Esophagus muscularis mucosa (tissue), 4 donors: ENCODE measurements around the gene DCDC2C. TPM values are rescaled to one million over a fixed set of nuclear protein-coding genes. Genes with fewer than 3 reads are reported as not detected.

Experiments used
- DNase-seq: peaks from one replicate; pipeline ENCODE4 v3.0.0-alpha.2; 2017; ENCODE audit errors: extremely low spot score
- H3K27ac ChIP-seq, 4 donors: fragments of 200-600 bp; sonication (generic); replicated peaks in 1 of 4; 1 replicate in 3 of 4; 2 replicates in 1 of 4; pipeline ENCODE4 v1.5.1; 2016 to 2019; ENCODE audit warnings: mild to moderate bottlenecking in 1 of 4
- H3K27me3 ChIP-seq, 4 donors: fragments of 200-600 bp; sonication (generic); one replicate each; pipeline versions ENCODE4 v1.5.1 to v1.6.0; 2016 to 2019
- H3K36me3 ChIP-seq, 4 donors: fragments of 200-600 bp; sonication (generic); one replicate each; pipeline ENCODE4 v1.5.1; 2016 to 2019
- H3K4me1 ChIP-seq, 4 donors: fragments of 200-600 bp; sonication (generic); one replicate each; pipeline ENCODE4 v1.5.1; 2016 to 2019
- H3K4me3 ChIP-seq, 4 donors: fragments of 200-600 bp; sonication (generic); 1 replicate in 2 of 4; 2 replicates in 2 of 4; pipeline ENCODE4 v1.5.1; 2016 to 2019; ENCODE audit warnings: mild to moderate bottlenecking in 4 of 4, moderate library complexity in 1 of 4
- H3K9me3 ChIP-seq, 4 donors: fragments of 200-600 bp; sonication (generic); 1 replicate in 3 of 4; 2 replicates in 1 of 4; pipeline ENCODE4 v1.5.1; 2016 to 2019
- EP300 ChIP-seq: sonication (generic); formaldehyde crosslinking; IDR thresholded peaks from one replicate; pipeline ENCODE4 v1.6.1; 2017; ENCODE audit warnings: antibody characterized with exemption
- POLR2A ChIP-seq: fragments of 450-650 bp; IDR thresholded peaks from one replicate; pipeline ENCODE4 v1.6.1; 2017; ENCODE audit warnings: antibody characterized with exemption, moderate library complexity, mild to moderate bottlenecking, low read depth
- POLR2AphosphoS5 ChIP-seq, 2 donors: sonication (generic); formaldehyde crosslinking; IDR thresholded peaks; one replicate each; pipeline ENCODE4 v1.6.1; 2017; ENCODE audit warnings: antibody characterized with exemption in 2 of 2
- WGBS: methylation state at CpG from one replicate; pipeline ENCODE4 v1.1.5; 2018; 5-methylcytosine and 5-hydroxymethylcytosine counted together
- intact Hi-C: fragments of 100-400 bp; cut with DNase I; formaldehyde crosslinking; loops from one replicate; pipeline ENCODE4 v1.15.1; 2023
- total RNA-seq, 4 donors: library from RNA; depleted of rRNA; stranded (reverse); fragments of >200 nt; gene quantifications; one replicate each; pipeline versions ENCODE4 v1.1.0 to v1.2.1, GENCODE V29; 2016
- TF ChIP-seq, protein P1 (sequence below), 3 experiments: fragments of 200-600 bp in 2 of 3; fragments of 450-650 bp in 1 of 3; sonication (generic) in 2 of 3; IDR thresholded peaks; one replicate each; pipeline ENCODE4 v1.5.1; 2017 to 2019; ENCODE audit warnings: antibody characterized with exemption in 3 of 3, mild to moderate bottlenecking in 2 of 3, moderate library complexity in 1 of 3

DCDC2C gene
- total RNA-seq, 4 donors from 2014 or later, result 0.83 TPM; not detected in 3

DNA sequence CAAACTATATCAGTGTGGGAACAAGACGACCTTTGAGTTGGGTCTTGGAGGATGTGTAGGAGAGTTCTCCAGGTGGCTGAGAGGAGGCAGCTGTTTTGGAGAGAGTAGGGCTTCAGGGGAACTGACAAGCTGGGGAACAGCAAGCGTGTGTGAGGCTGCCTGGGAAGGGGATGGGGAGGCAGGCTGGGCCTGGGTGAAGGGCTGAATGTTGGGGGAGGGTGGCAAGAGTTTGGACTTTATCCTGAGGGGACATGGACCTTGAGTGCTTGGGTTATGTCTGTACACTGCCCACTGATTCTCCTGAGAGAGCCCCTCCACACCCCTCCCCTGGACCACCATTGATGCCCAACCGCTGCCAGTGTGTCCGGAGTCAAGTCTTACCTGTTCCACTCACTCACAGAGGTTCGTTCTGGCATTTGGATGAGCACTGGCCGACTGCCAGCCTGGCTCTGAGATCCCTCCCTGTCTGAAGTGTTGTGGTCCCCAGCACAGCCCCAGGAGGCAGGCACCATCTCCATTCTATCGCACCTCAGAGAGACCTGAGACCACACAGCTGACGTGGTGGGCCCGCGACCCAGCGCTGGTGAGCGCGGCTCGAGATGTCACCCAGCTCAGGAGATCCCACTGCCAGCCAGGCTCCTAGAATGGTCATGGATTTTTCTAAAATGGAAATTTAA lies 59.5 kb downstream of the DCDC2C start:
- H3K27me3 ChIP-seq, result peaks cover 0 to 18% (median 0%) of the 10 kb centered on the region in 4 donors
- H3K9me3 ChIP-seq, result no peaks in the 10 kb centered on the region
- TF ChIP-seq, protein P1, sequence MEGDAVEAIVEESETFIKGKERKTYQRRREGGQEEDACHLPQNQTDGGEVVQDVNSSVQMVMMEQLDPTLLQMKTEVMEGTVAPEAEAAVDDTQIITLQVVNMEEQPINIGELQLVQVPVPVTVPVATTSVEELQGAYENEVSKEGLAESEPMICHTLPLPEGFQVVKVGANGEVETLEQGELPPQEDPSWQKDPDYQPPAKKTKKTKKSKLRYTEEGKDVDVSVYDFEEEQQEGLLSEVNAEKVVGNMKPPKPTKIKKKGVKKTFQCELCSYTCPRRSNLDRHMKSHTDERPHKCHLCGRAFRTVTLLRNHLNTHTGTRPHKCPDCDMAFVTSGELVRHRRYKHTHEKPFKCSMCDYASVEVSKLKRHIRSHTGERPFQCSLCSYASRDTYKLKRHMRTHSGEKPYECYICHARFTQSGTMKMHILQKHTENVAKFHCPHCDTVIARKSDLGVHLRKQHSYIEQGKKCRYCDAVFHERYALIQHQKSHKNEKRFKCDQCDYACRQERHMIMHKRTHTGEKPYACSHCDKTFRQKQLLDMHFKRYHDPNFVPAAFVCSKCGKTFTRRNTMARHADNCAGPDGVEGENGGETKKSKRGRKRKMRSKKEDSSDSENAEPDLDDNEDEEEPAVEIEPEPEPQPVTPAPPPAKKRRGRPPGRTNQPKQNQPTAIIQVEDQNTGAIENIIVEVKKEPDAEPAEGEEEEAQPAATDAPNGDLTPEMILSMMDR (IDR thresholded peaks at IDR 0.05), result no peak
- no peak for TF ChIP-seq POLR2A
- TF ChIP-seq POLR2AphosphoS5 (IDR thresholded peaks at IDR 0.05), result no peak
- TF ChIP-seq EP300, result no peak
- WGBS, result 85% methylated on average over 12 of the region's 14 CpGs
- H3K36me3 ChIP-seq, result no peaks in the 10 kb centered on the region
- intact Hi-C loops, result no loop called here
- no peak for DNase-seq
- no peak overlapping the region for H3K27ac ChIP-seq
- H3K4me3 ChIP-seq, result no peak overlapping the region
- H3K4me1 ChIP-seq, result no peaks in the 10 kb centered on the region

DNA sequence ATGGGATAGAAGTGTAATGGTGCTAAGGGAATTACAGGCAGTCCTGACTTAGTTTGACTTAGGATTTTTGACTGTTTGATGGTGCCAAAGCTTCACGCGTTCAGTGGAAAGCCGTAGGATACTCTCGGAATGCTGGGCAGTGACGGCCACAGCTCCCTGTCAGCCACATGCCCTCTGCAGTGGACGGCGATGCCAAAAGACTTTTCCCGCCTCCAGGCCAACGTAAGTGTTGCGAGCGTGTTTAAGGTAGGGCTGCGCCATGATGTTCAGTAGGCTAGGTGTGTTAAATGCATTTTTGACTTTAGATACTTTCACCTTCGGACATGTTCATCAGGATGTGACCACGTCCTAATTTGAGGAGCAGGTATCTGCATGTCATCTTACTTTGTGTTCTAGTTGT lies 63.4 kb downstream of the DCDC2C start:
- Histone ChIP-seq H3K27me3 (peaks cover 0 to 4% (median 0%) of the 10 kb centered on the region in 4 donors), H3K4me1 (no peaks in the 10 kb centered on the region), H3K9me3 (no peaks in the 10 kb centered on the region), H3K36me3 (no peaks in the 10 kb centered on the region), H3K4me3 (no peak overlapping the region), H3K27ac (no peak overlapping the region)
- WGBS, result 90% methylated on average over 13 of the region's 14 CpGs
- TF ChIP-seq, protein P1 (IDR thresholded peaks at IDR 0.05), result no peak
- no peak for TF ChIP-seq POLR2AphosphoS5 (IDR thresholded peaks at IDR 0.05)
- TF ChIP-seq EP300, result no peak
- TF ChIP-seq POLR2A, result no peak
- intact Hi-C loops, result no loop called here
- DNase-seq, result no peak

DNA sequence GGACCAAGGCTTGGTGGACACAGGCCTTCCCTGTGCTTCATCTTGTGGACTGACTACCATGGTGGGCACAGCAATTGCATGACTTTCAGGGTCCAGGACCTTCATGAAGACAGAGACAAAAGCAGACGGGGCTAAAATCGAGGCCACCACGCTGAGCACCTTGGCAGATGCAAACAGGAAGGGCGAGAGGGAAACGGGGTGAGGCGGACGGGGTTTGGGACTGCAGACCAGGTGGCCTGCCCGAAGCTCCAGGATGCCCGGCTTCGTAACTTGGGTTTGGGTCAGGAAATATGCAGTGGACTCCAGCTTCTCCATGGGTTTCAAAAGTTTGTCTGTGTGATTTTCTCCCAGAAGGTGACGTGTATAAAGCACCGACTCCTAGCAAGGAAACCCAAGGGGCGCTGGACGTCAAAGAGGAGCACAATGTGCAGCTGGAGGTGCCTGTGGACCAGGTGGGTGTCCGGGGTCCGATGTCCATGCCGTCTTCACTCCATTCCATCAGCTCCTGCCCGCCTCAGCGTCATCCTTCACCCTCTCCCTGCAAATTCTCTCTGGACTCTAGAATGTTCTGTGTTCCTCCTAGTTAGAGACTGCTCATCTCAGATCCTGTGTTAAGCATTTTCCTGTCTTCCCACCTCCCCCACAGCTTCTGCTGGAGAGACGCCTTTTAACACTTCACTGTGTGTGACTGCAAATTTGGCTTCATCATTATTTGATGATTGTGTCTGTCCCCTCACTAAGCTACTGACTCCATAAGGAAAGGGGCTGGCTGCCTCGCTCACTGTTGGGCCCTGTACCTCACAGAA lies 65.8 kb downstream of the DCDC2C start:
- WGBS, result 86% methylated on average over 21 of the region's 21 CpGs
- peaks cover 0 to 12% (median 0%) of the 10 kb centered on the region in 4 donors for H3K27me3 ChIP-seq
- TF ChIP-seq EP300 (no peak), POLR2AphosphoS5 (IDR thresholded peaks at IDR 0.05) (no peak), POLR2A (no peak)
- no peaks in the 10 kb centered on the region for H3K36me3 ChIP-seq
- no peaks in the 10 kb centered on the region for H3K4me1 ChIP-seq
- DNase-seq, result no peak
- intact Hi-C loops, result no loop called here
- H3K9me3 ChIP-seq, result no peaks in the 10 kb centered on the region
- no peak overlapping the region for H3K27ac ChIP-seq
- no peak overlapping the region for H3K4me3 ChIP-seq

DNA sequence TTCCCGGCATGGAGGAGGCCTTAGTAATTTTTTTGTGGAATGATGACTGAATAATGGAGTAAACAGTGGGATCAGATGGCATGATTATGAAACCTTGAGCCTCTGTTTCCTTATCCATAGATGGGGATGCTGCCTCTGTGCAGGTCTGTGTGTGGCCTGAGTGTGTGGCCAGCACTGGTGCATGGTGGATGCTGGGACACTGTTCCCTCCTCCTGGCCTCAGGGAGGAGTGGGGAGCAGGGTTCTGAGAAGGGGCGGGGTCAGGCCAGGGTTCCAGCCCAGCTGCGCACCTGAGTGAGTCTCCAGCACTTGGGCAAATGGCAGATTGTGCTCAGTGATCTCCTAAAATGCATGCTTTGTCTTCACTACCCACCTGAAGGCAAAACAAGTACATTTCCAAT lies 66.4 kb downstream of the DCDC2C start:
- H3K4me1 ChIP-seq, result no peaks in the 10 kb centered on the region
- WGBS, result 73% methylated on average over 3 of the region's 3 CpGs
- TF ChIP-seq EP300 (no peak), POLR2AphosphoS5 (IDR thresholded peaks at IDR 0.05) (no peak), POLR2A (no peak)
- TF ChIP-seq, protein P1 (IDR thresholded peaks at IDR 0.05), result no peak
- peaks cover 0 to 12% (median 0%) of the 10 kb centered on the region in 4 donors for H3K27me3 ChIP-seq
- H3K4me3 ChIP-seq, result no peak overlapping the region
- H3K27ac ChIP-seq, result no peak overlapping the region
- H3K36me3 ChIP-seq, result no peaks in the 10 kb centered on the region
- no peak for DNase-seq
- H3K9me3 ChIP-seq, result no peaks in the 10 kb centered on the region
- intact Hi-C loops, result no loop called here

DNA sequence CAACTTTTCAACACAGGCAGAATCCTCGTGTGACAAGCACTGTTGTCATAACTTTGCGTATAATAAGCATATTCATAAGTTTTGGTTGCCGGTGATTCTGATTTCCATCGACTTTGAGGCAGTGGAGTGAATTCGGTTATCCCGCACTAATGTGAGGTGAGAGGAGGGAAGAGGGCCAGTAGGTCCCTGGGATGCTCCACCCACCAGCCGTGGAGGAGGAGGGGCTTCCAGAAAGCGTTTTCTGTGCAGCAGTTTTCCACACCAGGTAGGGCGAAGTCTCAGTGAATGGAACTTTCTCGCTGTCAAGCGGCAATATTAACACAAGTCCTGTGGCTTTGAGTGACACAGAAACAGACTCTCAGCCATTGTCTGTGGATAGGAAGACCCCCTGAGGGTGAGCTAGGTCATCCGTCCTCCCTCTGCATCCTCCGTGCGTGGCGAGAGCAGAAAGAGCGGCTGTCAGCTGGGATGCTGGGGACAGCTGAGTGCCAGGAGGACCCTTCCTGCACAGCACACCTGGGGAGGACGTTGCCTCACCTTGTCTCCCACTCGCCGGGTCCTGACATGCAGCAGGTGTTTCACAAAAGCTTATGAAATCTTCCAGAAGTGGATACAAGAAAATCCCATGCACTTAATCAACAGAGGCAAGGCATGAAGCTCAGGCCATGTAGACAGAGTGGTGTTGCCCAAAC lies 67.5 kb downstream of the DCDC2C start:
- intact Hi-C loops, result no loop called here

More for the DNA sequence above, 67.5 kb downstream of the DCDC2C start:
- TF ChIP-seq POLR2AphosphoS5 (IDR thresholded peaks at IDR 0.05) (no peak), POLR2A (no peak), EP300 (no peak)
- TF ChIP-seq, protein P1 (IDR thresholded peaks at IDR 0.05), result no peak
- no peak overlapping the region for H3K4me3 ChIP-seq
- 81% methylated on average over 18 of the region's 19 CpGs for WGBS
- no peak for DNase-seq
- H3K27me3 ChIP-seq, result peaks cover 0 to 14% (median 0%) of the 10 kb centered on the region in 4 donors
- no peaks in the 10 kb centered on the region for H3K4me1 ChIP-seq
- H3K36me3 ChIP-seq, result no peaks in the 10 kb centered on the region
- H3K27ac ChIP-seq, result no peak overlapping the region
- no peaks in the 10 kb centered on the region for H3K9me3 ChIP-seq
